ENCODE measurements around the gene SLC44A1.

Gene SLC44A1

DNA sequence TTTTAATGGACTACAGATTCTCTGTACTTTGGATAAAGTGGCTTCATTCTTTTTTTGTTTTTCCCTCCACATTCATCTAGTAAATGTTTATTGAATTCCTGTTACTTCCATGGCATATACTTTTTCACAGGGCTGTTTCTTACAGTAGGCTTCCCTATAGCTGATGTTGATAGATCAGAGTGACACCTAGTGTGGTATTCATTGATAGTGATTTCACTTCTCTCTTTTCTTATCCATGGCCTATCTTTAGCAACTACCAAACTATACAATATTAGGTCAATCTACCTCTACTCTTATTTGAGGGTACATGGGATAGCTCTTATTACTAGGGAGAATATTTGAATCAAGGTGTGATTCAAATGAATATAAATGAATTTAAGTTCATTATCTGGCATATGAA, 239.2 kb downstream of the SLC44A1 start:
- H3K27me3 ChIP-seq: no peaks in the 10 kb centered on the region
- H3K27ac ChIP-seq: no peak overlapping the region
- peaks cover 0 to 14% (median 0%) of the 10 kb centered on the region in 10 experiments; a peak in 7 of 20 replicates for H3K4me1 ChIP-seq
- TF ChIP-seq Cebpa-rat (IDR thresholded peaks at IDR 0.05): no peak
- H3K4me3 ChIP-seq: no peak overlapping the region
- no peak overlapping the region for H3K9ac ChIP-seq
- H3K4me2 ChIP-seq: no peak overlapping the region
- peaks cover 0 to 46% (median 11%) of the 10 kb centered on the region in 11 experiments; a peak in 12 of 22 replicates for H3K36me3 ChIP-seq
- H3K9me3 ChIP-seq (replicated peaks in 1 of 11): no peaks in the 10 kb centered on the region
- H4K20me1 ChIP-seq: no peaks in the 10 kb centered on the region; a peak in 1 of 22 replicates

DNA sequence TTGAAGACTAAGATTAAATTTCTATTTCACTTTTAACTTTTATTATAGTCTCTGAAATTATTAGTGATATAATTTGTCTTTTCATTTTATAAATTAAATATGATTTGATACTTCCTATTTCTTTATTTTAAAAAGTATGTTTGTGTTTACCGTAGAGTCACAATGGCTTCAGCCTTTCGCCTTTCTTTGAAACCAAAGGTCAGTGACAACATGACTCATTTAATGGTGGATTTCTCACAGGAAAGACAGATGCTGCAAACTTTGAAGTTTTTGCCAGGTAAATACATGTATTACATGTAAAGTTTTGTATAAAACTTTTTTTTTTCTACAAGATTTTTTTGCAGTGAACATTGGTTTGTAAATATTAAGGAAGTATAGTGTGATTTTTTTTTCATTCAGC, 239.8 kb downstream of the SLC44A1 start:
- H3K27me3 ChIP-seq: no peaks in the 10 kb centered on the region

DNA sequence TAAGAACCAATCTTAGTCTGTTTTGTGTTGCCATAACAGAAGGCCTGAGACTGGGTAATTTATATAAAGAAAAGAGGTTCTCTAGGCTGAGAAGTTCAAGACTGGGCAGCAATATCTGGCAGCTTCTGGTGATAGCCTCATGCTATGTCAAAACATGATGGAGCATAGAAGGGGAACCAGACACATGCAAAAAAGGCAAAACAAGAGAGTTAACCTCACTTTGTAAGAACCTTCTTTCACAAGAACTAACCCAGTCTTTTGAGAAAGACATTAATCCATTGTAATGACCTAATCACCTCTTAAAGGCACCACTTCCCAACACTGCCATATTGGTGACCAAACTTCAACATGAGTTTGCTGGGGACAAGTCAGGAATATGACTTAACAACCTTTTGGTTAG, 240.7 kb downstream of the SLC44A1 start:
- no peak for TF ChIP-seq Cebpa-rat (IDR thresholded peaks at IDR 0.05)
- H3K36me3 ChIP-seq: peaks cover 0 to 47% (median 11%) of the 10 kb centered on the region in 11 experiments; a peak in 12 of 22 replicates
- H3K9me3 ChIP-seq (replicated peaks in 1 of 11): no peaks in the 10 kb centered on the region
- peaks cover 0 to 13% (median 0%) of the 10 kb centered on the region in 10 experiments; a peak in 7 of 20 replicates for H3K4me1 ChIP-seq
- H3K4me3 ChIP-seq: no peak overlapping the region
- no peaks in the 10 kb centered on the region; a peak in 1 of 22 replicates for H4K20me1 ChIP-seq
- no peaks in the 10 kb centered on the region for H3K27me3 ChIP-seq
- no peak overlapping the region for H3K4me2 ChIP-seq
- no peak overlapping the region for H3K9ac ChIP-seq
- no peak overlapping the region for H3K27ac ChIP-seq

More for the DNA sequence above, 239.8 kb downstream of the SLC44A1 start:
- Histone ChIP-seq H3K4me1 (peaks cover 0 to 14% (median 0%) of the 10 kb centered on the region in 10 experiments; a peak in 7 of 20 replicates), H3K27ac (no peak overlapping the region), H3K36me3 (peaks cover 0 to 46% (median 11%) of the 10 kb centered on the region in 11 experiments; a peak in 12 of 22 replicates), H3K9me3 (replicated peaks in 1 of 11) (no peaks in the 10 kb centered on the region), H4K20me1 (no peaks in the 10 kb centered on the region; a peak in 1 of 22 replicates), H3K4me2 (no peak overlapping the region), H3K9ac (no peak overlapping the region), H3K4me3 (no peak overlapping the region)
- no peak for TF ChIP-seq Cebpa-rat (IDR thresholded peaks at IDR 0.05)
